HepG2 (cell line): ENCODE results near the gene TMEM204. TPM values are rescaled to one million over a fixed set of nuclear protein-coding genes. Genes with fewer than 3 reads are reported as not detected.

Experiments used
- ATAC-seq: fragments of 200-7000 bp; cut with Tn5 transposase; 3 replicates; pipeline ENCODE4 v1.9.1; 2020; ENCODE audit warnings: mild to moderate bottlenecking, moderate library complexity
- BruUV-seq: library from RNA; stranded (reverse); fragments of 400-500 nt; replicated peaks from 2 replicates; lab custom pipeline; 2021; lab: Mats Ljungman, UMichigan
- CTCF ChIA-PET: fragments of 300-600 bp; formaldehyde crosslinking; extraction: SDS; loops from one replicate; lab custom pipeline; 2021; ENCODE audit warnings: low total read pairs, inconsistent platforms, low intra/inter-chr PET ratio; lab: Yijun Ruan, JAX
- POLR2A ChIA-PET: fragments of 350-600 bp; sonication (Branson Sonifier 250); formaldehyde crosslinking; loops from one replicate; lab custom pipeline; 2020; ENCODE audit warnings: antibody characterized with exemption, inconsistent platforms; lab: Yijun Ruan, JAX
- DNase-seq: peaks from one replicate; pipeline ENCODE4 v3.0.0-alpha.2; 2015; ENCODE audit warnings: low spot score
- FAIRE-seq: peaks from 3 replicates; lab custom pipeline; 2011; peaks lifted over from hg19 to GRCh38; lab: Jason Lieb, UNC
- H2AFZ ChIP-seq: one replicate; pipeline ENCODE4 v1.6.1; 2011; ENCODE audit warnings: low read length, inconsistent platforms
- H3K27ac ChIP-seq: fragments of 300-600 bp; 3 replicates; pipeline ENCODE4 v1.8.0; 2011; ENCODE audit warnings: mixed run types, mild to moderate bottlenecking, mixed read lengths, low read length, inconsistent platforms; ENCODE audit not compliant: insufficient read depth; ENCODE audit errors: extremely low read length
- H3K27me3 ChIP-seq, 2 experiments: fragments of 200-600 bp in 1 of 2; 2 replicates in 1 of 2; 3 replicates in 1 of 2; pipeline versions ENCODE4 v1.6.0 to v1.8.0; 2011; ENCODE audit warnings: low read length in 2 of 2, mild to moderate bottlenecking in 2 of 2, moderate library complexity in 2 of 2, inconsistent platforms in 1 of 2; ENCODE audit not compliant: insufficient read depth in 2 of 2, control insufficient read depth in 1 of 2
- H3K36me3 ChIP-seq, 2 experiments: fragments of 200-600 bp in 1 of 2; replicated peaks in 1 of 2; 2 replicates in 1 of 2; 3 replicates in 1 of 2; pipeline versions ENCODE4 v1.5.1 to v1.8.0; 2011; ENCODE audit warnings: low read length in 2 of 2, inconsistent platforms in 1 of 2; ENCODE audit not compliant: insufficient read depth in 2 of 2, control insufficient read depth in 1 of 2
- H3K4me1 ChIP-seq: 2 replicates; pipeline ENCODE4 v1.5.1; 2012; ENCODE audit warnings: low read length, inconsistent platforms; ENCODE audit not compliant: insufficient read depth
- H3K4me2 ChIP-seq: 2 replicates; pipeline ENCODE4 v1.6.0; 2011; ENCODE audit warnings: low read depth, low read length, inconsistent platforms
- H3K4me3 ChIP-seq, 3 experiments: fragments of 200-600 bp in 1 of 3; sonication (generic), shearing (Covaris generic) in 1 of 3; replicated peaks in 1 of 3; 2 replicates each; pipeline ENCODE4 v1.5.1; 2011 to 2016; ENCODE audit warnings: low read length in 3 of 3, inconsistent platforms in 2 of 3, low read depth in 2 of 3, mild to moderate bottlenecking in 2 of 3, control low read depth in 1 of 3, mixed read lengths in 1 of 3; ENCODE audit not compliant: insufficient read depth in 1 of 3
- H3K79me2 ChIP-seq: one replicate; pipeline ENCODE4 v1.6.1; 2011; ENCODE audit warnings: low read length, inconsistent platforms; ENCODE audit not compliant: insufficient read depth
- H3K9ac ChIP-seq: 2 replicates; pipeline ENCODE4 v1.6.0; 2011; ENCODE audit warnings: mild to moderate bottlenecking, low read depth, low read length, inconsistent platforms; ENCODE audit not compliant: insufficient read depth
- H3K9me3 ChIP-seq: 2 replicates; pipeline ENCODE4 v1.5.1; 2012; ENCODE audit warnings: mild to moderate bottlenecking, low read length
- H4K20me1 ChIP-seq: 2 replicates; pipeline ENCODE4 v1.6.0; 2011; ENCODE audit warnings: inconsistent platforms, mild to moderate bottlenecking, low read length, moderate library complexity; ENCODE audit not compliant: insufficient read depth
- AGO1 ChIP-seq: fragments of 200-400 bp; formaldehyde crosslinking; IDR thresholded peaks from 2 replicates; pipeline ENCODE4 v1.6.1; 2017; ENCODE audit warnings: mild to moderate bottlenecking, low read depth, low read length, moderate library complexity; ENCODE audit not compliant: poor library complexity, severe bottlenecking
- CCDC6 ChIP-seq: sonication (generic); formaldehyde crosslinking; IDR thresholded peaks from 2 replicates; pipeline ENCODE4 v1.8.1; 2022; ENCODE audit warnings: mild to moderate bottlenecking, missing genetic modification reagents, moderate library complexity
- KLF15 ChIP-seq: sonication (generic); formaldehyde crosslinking; IDR thresholded peaks from 2 replicates; pipeline ENCODE4 v1.8.1; 2023; ENCODE audit warnings: borderline replicate concordance, mild to moderate bottlenecking, inconsistent platforms, missing genetic modification reagents, mixed read lengths
- MLXIP ChIP-seq: sonication (generic); formaldehyde crosslinking; IDR thresholded peaks from 2 replicates; pipeline ENCODE4 v1.9.0; 2021; ENCODE audit warnings: missing genetic modification reagents, borderline replicate concordance
- PAWR ChIP-seq: sonication (generic); formaldehyde crosslinking; IDR thresholded peaks from 2 replicates; pipeline ENCODE4 v1.4.0; 2020; ENCODE audit warnings: missing genetic modification reagents, mild to moderate bottlenecking, borderline replicate concordance
- ZNF10 ChIP-seq: sonication (generic); formaldehyde crosslinking; IDR thresholded peaks from 2 replicates; pipeline ENCODE4 v1.4.0; 2020; ENCODE audit warnings: mild to moderate bottlenecking, low read depth, missing genetic modification reagents, borderline replicate concordance
- ZNF274 ChIP-seq: sonication (generic); formaldehyde crosslinking; IDR thresholded peaks from 2 replicates; pipeline ENCODE4 v1.5.1; 2020; ENCODE audit warnings: mild to moderate bottlenecking, missing genetic modification reagents
- ZNF354B ChIP-seq: sonication (generic); formaldehyde crosslinking; IDR thresholded peaks from 2 replicates; pipeline ENCODE4 v1.8.0; 2022; ENCODE audit warnings: mild to moderate bottlenecking, missing genetic modification reagents
- WGBS: methylation state at CpG from one replicate; pipeline ENCODE4 v1.1.6; 2017; ENCODE audit warnings: low lambda C conversion rate; 5-methylcytosine and 5-hydroxymethylcytosine counted together
- in situ Hi-C: cut with HindIII; loops from 2 replicates; pipeline ENCODE4 v1.10.0; 2017; ENCODE audit warnings: low pct_unique_long_range_greater_than_20kb; ENCODE audit not compliant: extremely low pct_ligation_motif_present
- intact Hi-C: fragments of 100-400 bp; cut with micrococcal nuclease; formaldehyde crosslinking; loops from one replicate; pipeline ENCODE4 v1.10.0; 2022; ENCODE audit not compliant: unreplicated experiment
- polyA plus RNA-seq, 8 experiments: library from polyadenylated mRNA; depleted of rRNA in 3 of 8; stranded (reverse) in 7 of 8; unstranded in 1 of 8; fragments of >200 nt; fragmentation: Illumina TruSeq in 4 of 8; extraction: Trizol in 4 of 8; gene quantifications; 2 replicates each; pipeline versions ENCODE4 v1.2.1 to v1.2.3, GENCODE V29; 2011 to 2016; ENCODE audit warnings: low read depth in 4 of 8, missing spikeins in 1 of 8, mixed read lengths in 1 of 8; ENCODE audit not compliant: insufficient read depth in 1 of 8
- total RNA-seq, 5 experiments: library from RNA; depleted of rRNA; stranded (reverse); fragments of >200 nt; fragmentation: Illumina TruSeq; extraction: Trizol; gene quantifications; 2 replicates each; pipeline ENCODE4 v1.2.3, GENCODE V29; 2016; ENCODE audit warnings: low read depth in 1 of 5
- TF ChIP-seq, protein P1 (sequence below): sonication (generic); formaldehyde crosslinking; IDR thresholded peaks from 2 replicates; pipeline ENCODE4 v1.5.1; 2020; ENCODE audit warnings: mild to moderate bottlenecking, missing genetic modification reagents, borderline replicate concordance
- TF ChIP-seq, protein P2 (sequence below): fragments of 450-650 bp; IDR thresholded peaks from 2 replicates; pipeline ENCODE4 v1.6.1; 2016

The TMEM204 gene
- total and polyA plus RNA-seq, 2 of the 13 experiments (the other 11 are each of a cell fraction or from before 2014, with no cell fraction given), result not detected

- H3K36me3 ChIP-seq, result peaks cover 3 to 9% of the 10 kb centered on the region in 2 experiments; a peak in 3 of 5 replicates
Measured at GRCh38 chr16:1601489-1601888, 68.0 kb downstream of the TMEM204 start.

More at GRCh38 chr16:1601489-1601888, 68.0 kb downstream of the TMEM204 start:
- TF ChIP-seq ZNF10 (CRISPR knock-in tag), result no peak
- TF ChIP-seq PAWR (CRISPR knock-in tag), result no peak
- TF ChIP-seq, protein P1, sequence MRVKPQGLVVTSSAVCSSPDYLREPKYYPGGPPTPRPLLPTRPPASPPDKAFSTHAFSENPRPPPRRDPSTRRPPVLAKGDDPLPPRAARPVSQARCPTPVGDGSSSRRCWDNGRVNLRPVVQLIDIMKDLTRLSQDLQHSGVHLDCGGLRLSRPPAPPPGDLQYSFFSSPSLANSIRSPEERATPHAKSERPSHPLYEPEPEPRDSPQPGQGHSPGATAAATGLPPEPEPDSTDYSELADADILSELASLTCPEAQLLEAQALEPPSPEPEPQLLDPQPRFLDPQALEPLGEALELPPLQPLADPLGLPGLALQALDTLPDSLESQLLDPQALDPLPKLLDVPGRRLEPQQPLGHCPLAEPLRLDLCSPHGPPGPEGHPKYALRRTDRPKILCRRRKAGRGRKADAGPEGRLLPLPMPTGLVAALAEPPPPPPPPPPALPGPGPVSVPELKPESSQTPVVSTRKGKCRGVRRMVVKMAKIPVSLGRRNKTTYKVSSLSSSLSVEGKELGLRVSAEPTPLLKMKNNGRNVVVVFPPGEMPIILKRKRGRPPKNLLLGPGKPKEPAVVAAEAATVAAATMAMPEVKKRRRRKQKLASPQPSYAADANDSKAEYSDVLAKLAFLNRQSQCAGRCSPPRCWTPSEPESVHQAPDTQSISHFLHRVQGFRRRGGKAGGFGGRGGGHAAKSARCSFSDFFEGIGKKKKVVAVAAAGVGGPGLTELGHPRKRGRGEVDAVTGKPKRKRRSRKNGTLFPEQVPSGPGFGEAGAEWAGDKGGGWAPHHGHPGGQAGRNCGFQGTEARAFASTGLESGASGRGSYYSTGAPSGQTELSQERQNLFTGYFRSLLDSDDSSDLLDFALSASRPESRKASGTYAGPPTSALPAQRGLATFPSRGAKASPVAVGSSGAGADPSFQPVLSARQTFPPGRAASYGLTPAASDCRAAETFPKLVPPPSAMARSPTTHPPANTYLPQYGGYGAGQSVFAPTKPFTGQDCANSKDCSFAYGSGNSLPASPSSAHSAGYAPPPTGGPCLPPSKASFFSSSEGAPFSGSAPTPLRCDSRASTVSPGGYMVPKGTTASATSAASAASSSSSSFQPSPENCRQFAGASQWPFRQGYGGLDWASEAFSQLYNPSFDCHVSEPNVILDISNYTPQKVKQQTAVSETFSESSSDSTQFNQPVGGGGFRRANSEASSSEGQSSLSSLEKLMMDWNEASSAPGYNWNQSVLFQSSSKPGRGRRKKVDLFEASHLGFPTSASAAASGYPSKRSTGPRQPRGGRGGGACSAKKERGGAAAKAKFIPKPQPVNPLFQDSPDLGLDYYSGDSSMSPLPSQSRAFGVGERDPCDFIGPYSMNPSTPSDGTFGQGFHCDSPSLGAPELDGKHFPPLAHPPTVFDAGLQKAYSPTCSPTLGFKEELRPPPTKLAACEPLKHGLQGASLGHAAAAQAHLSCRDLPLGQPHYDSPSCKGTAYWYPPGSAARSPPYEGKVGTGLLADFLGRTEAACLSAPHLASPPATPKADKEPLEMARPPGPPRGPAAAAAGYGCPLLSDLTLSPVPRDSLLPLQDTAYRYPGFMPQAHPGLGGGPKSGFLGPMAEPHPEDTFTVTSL (CRISPR knock-in tag), result no peak
- TF ChIP-seq AGO1, result no peak
- no peak for TF ChIP-seq ZNF274 (CRISPR knock-in tag)
- no peak for TF ChIP-seq CCDC6
- TF ChIP-seq KLF15, result no peak
- TF ChIP-seq, protein P2, sequence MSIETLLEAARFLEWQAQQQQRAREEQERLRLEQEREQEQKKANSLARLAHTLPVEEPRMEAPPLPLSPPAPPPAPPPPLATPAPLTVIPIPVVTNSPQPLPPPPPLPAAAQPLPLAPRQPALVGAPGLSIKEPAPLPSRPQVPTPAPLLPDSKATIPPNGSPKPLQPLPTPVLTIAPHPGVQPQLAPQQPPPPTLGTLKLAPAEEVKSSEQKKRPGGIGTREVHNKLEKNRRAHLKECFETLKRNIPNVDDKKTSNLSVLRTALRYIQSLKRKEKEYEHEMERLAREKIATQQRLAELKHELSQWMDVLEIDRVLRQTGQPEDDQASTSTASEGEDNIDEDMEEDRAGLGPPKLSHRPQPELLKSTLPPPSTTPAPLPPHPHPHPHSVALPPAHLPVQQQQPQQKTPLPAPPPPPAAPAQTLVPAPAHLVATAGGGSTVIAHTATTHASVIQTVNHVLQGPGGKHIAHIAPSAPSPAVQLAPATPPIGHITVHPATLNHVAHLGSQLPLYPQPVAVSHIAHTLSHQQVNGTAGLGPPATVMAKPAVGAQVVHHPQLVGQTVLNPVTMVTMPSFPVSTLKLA, result no peak
- TF ChIP-seq ZNF354B (CRISPR knock-in tag), result no peak
- no peak for TF ChIP-seq MLXIP (CRISPR knock-in tag)
- intact Hi-C loops (no loop called here), in situ Hi-C loops (no loop called here)
- H4K20me1 ChIP-seq, result no peaks in the 10 kb centered on the region
- CTCF ChIA-PET, result no interaction called here
- POLR2A ChIA-PET, result no interaction called here
- no peaks in the 10 kb centered on the region; a peak in 1 of 5 replicates for H3K27me3 ChIP-seq
- DNase-seq (no peak), ATAC-seq (no peak), FAIRE-seq (no peak)
- no peak overlapping the region for H2AFZ ChIP-seq
- 95% methylated on average over 6 of the region's 6 CpGs for WGBS
- no peak overlapping the region for H3K27ac ChIP-seq
- H3K9ac ChIP-seq, result no peak overlapping the region
- no peaks in the 10 kb centered on the region for H3K79me2 ChIP-seq
- H3K4me1 ChIP-seq, result peaks cover 30% of the 10 kb centered on the region
- BruUV-seq, result no TSS peak
- H3K9me3 ChIP-seq, result no peaks in the 10 kb centered on the region
- no peak overlapping the region for H3K4me3 ChIP-seq
- no peak overlapping the region for H3K4me2 ChIP-seq
